ENCODE results near the gene RGS9BP.
"Not testable (repeated sequence)": the region's sequence is repeated elsewhere in the genome, so short reads cannot be mapped to it uniquely, and the experiment has no call there.

The RGS9BP gene

DNA sequence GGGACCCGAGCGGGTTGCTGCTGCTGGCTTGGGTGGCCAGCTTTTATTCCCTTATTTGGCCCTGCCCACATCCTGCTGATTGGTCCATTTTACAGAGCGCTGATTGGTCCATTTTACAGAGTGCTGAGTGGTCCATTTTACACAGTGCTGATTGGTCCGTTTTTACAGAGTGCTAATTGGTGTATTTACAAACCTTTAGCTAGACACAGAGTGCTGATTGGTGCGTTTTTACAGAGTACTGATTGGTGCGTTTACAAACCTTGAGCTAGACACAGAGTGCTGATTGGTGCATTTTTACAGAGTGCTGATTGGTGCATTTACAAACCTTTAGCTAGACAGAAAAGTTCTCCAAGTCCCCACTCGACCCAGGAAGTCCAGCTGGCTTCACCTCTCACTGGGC is 24.5 kb downstream of the RGS9BP start:
- DNase-seq: not testable (repeated sequence)

DNA sequence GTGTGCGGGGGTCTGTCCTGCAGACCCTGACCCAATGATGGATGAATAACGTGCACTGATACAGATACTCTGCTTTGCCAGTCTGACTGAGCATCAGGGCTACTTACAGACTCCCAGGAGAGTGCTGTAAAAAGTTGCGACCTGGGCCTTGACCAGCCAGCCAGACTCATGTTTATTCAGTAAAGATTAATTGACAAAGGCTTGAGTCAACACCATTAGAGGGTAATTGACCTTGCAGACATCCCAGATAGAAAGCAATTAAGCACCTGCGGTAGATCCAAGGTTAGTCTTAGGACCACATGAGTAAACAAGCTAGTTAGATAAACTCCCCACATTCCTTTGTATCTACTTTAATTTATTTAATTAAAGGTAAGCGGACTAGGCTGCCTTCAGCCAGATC is 26.4 kb downstream of the RGS9BP start:
- no peak for DNase-seq

DNA sequence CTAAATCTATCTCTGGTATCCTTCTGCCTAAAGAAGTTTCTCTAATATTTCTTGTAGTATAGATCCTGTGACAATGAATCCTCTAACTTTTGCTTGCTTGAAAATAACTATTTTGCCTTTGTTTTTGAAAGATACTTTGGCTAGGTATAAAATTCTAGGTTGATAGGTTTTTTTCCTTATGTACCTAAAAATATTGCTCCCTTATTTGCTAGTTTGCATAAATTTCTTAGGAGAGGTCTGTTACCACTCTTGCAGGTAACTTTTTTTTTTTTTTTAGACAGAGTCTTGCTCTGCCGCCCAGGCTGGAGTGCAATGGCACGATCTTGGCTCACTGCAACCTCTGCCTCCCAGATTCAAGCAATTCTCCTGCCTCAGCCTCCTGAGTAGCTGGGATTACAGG is 28.4 kb downstream of the RGS9BP start:
- not testable (repeated sequence) for DNase-seq

DNA sequence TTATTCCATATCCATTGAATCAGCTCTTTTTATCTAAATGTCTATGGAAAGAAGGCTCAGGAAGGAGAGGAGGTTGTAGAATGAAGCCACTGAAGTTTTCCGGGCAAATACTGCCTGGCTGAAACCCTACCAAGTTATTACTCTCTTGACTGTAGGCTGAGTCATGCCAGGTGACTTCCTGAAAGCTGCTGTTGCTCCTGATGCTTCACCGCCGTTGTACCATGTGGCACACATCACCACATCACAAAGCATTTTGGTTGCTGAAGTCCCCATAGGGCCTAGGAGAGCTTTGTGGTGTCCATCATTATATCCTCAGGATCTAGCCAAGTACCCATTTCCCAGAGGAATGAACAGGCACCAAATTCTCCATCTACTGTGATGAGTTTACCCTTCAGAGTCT is 32.8 kb downstream of the RGS9BP start:
- DNase-seq: no peak

DNA sequence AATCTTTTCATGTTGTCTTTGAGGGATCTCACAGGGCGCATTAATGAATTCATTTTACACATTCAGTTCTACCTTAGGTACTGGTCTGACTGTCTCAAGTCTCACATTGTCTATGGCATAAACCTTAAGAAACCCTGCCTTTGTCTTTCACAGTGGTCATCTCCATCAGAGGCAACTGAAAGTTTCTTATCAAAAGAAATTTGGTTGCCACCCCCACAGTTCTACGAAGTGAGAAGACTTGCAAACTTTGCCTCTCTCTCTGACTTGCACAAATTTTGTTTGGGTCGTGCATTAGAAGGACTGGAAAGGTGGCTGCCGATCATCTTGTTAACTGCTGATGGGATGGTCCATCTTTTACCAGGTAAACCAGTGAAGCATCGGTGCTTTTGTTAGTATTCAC is 33.4 kb downstream of the RGS9BP start:
- DNase-seq: no peak

- DNase-seq: no peak
Observed at GRCh38 chr19:32711747-32712146, 36.1 kb downstream of the RGS9BP start.

- DNase-seq: not testable (repeated sequence)
Observed at GRCh38 chr19:32716203-32716602, 40.6 kb downstream of the RGS9BP start.

- DNase-seq: no peak
Observed at GRCh38 chr19:32717496-32717895, 41.8 kb downstream of the RGS9BP start.

DNA sequence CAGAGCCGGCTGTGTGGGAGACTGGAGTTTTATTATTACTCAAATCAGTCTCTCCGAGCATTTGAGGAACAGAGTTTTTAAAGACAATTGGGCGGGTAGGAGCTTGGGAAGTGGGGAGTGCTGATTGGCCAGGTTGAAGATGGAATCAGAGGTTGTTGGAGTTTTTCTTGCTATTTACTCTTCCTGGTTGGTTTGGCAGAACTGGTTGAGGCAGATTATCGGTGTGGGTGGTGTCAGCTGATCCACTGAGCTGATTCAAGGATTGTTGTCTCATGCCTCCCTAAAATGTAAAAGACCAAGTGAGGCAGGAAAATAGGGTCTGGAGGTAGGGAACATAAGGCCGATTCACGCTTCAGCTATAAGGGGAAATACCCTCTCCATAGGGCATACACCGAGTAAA is 42.6 kb downstream of the RGS9BP start:
- no peak for DNase-seq

DNA sequence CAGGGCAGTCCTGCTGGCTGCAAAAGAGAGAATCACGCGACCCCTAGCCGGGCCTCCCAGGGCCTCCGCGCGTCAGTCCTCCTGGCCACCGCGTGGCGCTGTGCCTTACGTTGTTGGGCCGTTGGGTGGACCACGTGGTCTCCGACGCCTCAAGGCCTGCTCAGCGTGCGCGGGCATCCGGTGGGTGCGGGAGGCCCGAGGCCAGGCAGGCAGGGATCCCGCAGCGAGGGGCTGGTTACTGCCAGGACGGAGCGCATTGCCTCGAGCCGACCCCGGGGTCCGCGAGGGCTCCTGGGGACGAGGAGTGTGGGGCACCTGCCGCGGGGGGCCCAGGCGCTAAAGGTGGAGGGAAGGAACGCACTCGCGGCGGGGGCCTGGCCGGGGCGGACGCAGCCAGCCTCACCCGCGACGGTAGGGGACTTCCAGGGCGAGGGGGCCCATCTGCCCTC is 44.0 kb downstream of the RGS9BP start, which contains the start of gene TDRD12:
TDRD12 (plus strand) TSS at position 157 of the 449 bp plus-strand sequence. CDS start 306 bp downstream, outside the sequence.
- no peak for DNase-seq

DNA sequence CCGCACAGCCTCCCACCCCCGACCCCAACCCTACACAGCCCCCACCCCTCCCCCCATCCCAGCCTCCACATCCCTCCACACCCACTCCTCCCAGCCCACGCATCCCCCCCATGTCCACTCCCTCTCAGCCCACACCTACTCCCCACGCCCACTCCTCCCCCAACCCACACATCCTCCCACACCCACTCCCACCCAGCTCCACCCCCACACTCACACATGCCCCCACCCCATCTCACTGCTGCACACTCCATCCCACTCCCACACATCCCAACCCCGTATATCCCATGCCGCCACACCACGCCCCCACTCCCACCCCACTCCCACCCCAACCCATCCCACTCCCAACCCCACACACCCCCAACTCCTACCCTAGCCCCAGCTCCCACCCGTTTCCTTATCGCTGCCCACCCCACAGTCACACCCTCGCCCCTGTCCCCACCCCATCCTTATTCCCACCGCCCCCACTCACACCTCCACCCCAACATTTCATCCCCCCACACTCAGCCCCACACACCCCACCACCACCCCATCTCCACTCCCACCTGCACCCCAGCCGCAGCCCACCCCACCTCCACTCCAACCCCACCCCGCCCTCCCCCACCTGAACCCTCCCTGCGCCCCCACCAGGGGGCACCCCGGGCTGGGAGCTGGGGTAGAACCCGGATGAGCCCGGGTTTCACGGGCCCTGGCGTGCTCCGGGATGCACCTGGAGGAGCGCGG is 44.7 kb downstream of the RGS9BP start:
- DNase-seq: no peak

DNA sequence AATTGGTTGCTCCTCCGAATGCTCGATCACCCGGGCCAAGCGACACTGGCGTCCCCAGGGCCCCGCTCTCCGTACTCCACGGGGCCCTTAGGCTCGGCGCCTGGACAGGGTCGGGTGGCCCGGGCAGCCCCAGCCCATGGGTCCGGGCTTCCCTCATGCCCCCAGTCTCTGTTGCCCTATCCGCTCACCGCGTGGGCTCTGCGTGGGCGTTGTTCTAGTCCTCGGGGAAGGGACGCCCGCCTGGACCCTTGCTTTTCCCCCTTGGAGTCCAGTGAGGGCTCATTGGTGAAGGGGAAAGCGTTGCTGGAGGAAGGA is 45.2 kb downstream of the RGS9BP start:
- no peak for DNase-seq

Data from eye (tissue), 1 donor.